HepG2 (cell line): ENCODE results near the gene POGLUT2. TPM values are rescaled to one million over a fixed set of nuclear protein-coding genes. Genes with fewer than 3 reads are reported as not detected.

Experiments
- AKAP8 ChIP-seq: sonication (generic); formaldehyde crosslinking; IDR thresholded peaks from 2 replicates; pipeline ENCODE4 v1.5.1; 2020; ENCODE audit warnings: mild to moderate bottlenecking, missing genetic modification reagents
- BRD4 ChIP-seq: sonication (generic); formaldehyde crosslinking; IDR thresholded peaks from 2 replicates; pipeline ENCODE4 v1.4.0; 2020; ENCODE audit warnings: missing genetic modification reagents
- HOXA9 ChIP-seq: sonication (generic); formaldehyde crosslinking; IDR thresholded peaks from 2 replicates; pipeline ENCODE4 v1.8.1; 2022; ENCODE audit warnings: missing genetic modification reagents, mild to moderate bottlenecking, moderate library complexity, borderline replicate concordance
- ISX ChIP-seq: sonication (generic); formaldehyde crosslinking; conservative IDR thresholded peaks from 2 replicates; pipeline ENCODE4 v1.5.0; 2020; ENCODE audit warnings: missing genetic modification reagents
- KMT2A ChIP-seq: sonication (generic); formaldehyde crosslinking; IDR thresholded peaks from 2 replicates; pipeline ENCODE4 v1.4.0; 2020; ENCODE audit warnings: missing genetic modification reagents
- MEIS2 ChIP-seq: sonication (generic); formaldehyde crosslinking; IDR thresholded peaks from 2 replicates; pipeline ENCODE4 v1.9.0; 2021; ENCODE audit warnings: mild to moderate bottlenecking, missing genetic modification reagents
- MTA3 ChIP-seq: sonication (generic); formaldehyde crosslinking; IDR thresholded peaks from 2 replicates; pipeline ENCODE4 v1.4.0; 2020; ENCODE audit warnings: missing genetic modification reagents
- MTF1 ChIP-seq: sonication (generic); formaldehyde crosslinking; IDR thresholded peaks from 2 replicates; pipeline ENCODE4 v1.5.0; 2020; ENCODE audit warnings: missing genetic modification reagents
- POLR2A ChIP-seq, 2 experiments: IDR thresholded peaks; 2 replicates each; pipeline ENCODE4 v1.6.1; 2011; ENCODE audit warnings: low read depth in 2 of 2, low read length in 2 of 2, mild to moderate bottlenecking in 1 of 2, moderate library complexity in 1 of 2; ENCODE audit not compliant: insufficient read depth in 1 of 2
- SRY ChIP-seq: sonication (generic); formaldehyde crosslinking; IDR thresholded peaks from 2 replicates; pipeline ENCODE4 v1.8.0; 2022; ENCODE audit warnings: mild to moderate bottlenecking, missing genetic modification reagents
- ZBTB3 ChIP-seq: sonication (generic); formaldehyde crosslinking; IDR thresholded peaks from 2 replicates; pipeline ENCODE4 v1.4.0; 2020; ENCODE audit warnings: low read depth, mild to moderate bottlenecking, moderate library complexity, missing genetic modification reagents, borderline replicate concordance
- ZMAT3 ChIP-seq: sonication (generic); formaldehyde crosslinking; conservative IDR thresholded peaks from 2 replicates; pipeline ENCODE4 v1.7.0; 2021; ENCODE audit warnings: missing genetic modification reagents
- ZNF605 ChIP-seq: sonication (generic); formaldehyde crosslinking; IDR thresholded peaks from 2 replicates; pipeline ENCODE4 v1.8.0; 2022; ENCODE audit warnings: mild to moderate bottlenecking, missing genetic modification reagents
- ZNF761 ChIP-seq: sonication (generic); formaldehyde crosslinking; conservative IDR thresholded peaks from 2 replicates; pipeline ENCODE4 v1.4.0; 2020; ENCODE audit warnings: mild to moderate bottlenecking, missing genetic modification reagents
- ZSCAN12 ChIP-seq: sonication (generic); formaldehyde crosslinking; IDR thresholded peaks from 2 replicates; pipeline ENCODE4 v1.9.0; 2021; ENCODE audit warnings: mild to moderate bottlenecking, missing genetic modification reagents
- polyA plus RNA-seq, 8 experiments: library from polyadenylated mRNA; depleted of rRNA in 3 of 8; stranded (reverse) in 7 of 8; unstranded in 1 of 8; fragments of >200 nt; fragmentation: Illumina TruSeq in 4 of 8; extraction: Trizol in 4 of 8; gene quantifications; 2 replicates each; pipeline versions ENCODE4 v1.2.1 to v1.2.3, GENCODE V29; 2011 to 2016; ENCODE audit warnings: low read depth in 4 of 8, missing spikeins in 1 of 8, mixed read lengths in 1 of 8; ENCODE audit not compliant: insufficient read depth in 1 of 8
- total RNA-seq, 5 experiments: library from RNA; depleted of rRNA; stranded (reverse); fragments of >200 nt; fragmentation: Illumina TruSeq; extraction: Trizol; gene quantifications; 2 replicates each; pipeline ENCODE4 v1.2.3, GENCODE V29; 2016; ENCODE audit warnings: low read depth in 1 of 5
- TF ChIP-seq, protein P1 (sequence below): sonication (generic); formaldehyde crosslinking; IDR thresholded peaks from 2 replicates; pipeline ENCODE4 v1.5.1; 2020; ENCODE audit warnings: missing genetic modification reagents, mild to moderate bottlenecking, borderline replicate concordance
- TF ChIP-seq, protein P2 (sequence below): IDR thresholded peaks from 2 replicates; pipeline ENCODE4 v1.6.1; 2016; ENCODE audit warnings: low read depth
- TF ChIP-seq, protein P3 (sequence below): IDR thresholded peaks from 2 replicates; pipeline ENCODE4 v1.6.1; 2016; ENCODE audit warnings: missing compliant biosample characterization, missing genetic modification reagents, borderline replicate concordance
- TF ChIP-seq, protein P4 (sequence below): sonication (generic); formaldehyde crosslinking; IDR thresholded peaks from 2 replicates; pipeline ENCODE4 v1.4.0; 2020; ENCODE audit warnings: missing genetic modification reagents

Gene POGLUT2
- total and polyA plus RNA-seq, 2 of the 13 experiments (the other 11 are each of a cell fraction or from before 2014, with no cell fraction given) = 18.0 to 26.1 TPM

DNA sequence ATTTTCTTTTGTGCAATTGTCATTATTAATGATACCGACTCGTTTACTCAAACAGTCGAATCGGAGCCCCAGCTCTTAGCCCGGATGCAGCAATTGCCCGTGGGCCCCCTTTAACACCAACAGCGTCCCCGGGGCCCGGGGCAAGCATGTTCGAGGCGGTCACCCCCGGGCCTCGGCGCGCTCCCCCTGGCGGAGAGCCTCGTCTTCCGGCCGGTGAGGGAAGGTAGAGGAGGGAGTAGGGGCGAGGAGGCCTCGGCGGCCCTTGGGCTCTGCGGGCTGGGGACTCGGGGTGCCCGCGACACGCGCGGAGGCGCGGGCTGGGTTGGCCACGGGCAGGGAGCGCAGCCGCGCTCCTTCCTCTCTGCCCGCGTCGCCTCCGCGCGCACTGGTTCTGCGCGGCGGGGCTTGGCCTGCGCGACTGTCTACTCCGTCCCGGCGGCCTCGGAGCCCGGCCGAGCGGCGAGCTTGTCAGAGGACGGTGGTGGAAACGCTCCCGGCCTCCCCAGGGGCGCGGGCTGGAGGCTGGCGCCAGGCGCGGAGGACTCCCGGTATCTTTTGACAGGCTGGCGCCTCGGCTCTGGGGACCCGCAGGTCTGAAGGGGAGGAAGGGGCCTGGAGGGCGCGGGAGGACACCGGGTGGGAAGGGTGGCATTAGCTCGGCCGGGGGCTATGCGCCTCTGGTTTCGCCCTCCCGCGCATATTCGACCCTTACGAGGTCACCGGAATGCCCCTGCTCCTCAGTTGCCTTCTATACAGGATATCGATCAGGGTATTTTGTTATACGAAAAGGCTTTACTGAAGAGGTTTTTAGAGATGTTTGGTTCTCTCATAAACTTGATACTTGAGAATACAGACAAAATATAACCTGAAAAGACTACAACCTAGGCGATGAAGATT is 1.6 kb upstream of the POGLUT2 start (continued):
- TF ChIP-seq, protein P1, sequence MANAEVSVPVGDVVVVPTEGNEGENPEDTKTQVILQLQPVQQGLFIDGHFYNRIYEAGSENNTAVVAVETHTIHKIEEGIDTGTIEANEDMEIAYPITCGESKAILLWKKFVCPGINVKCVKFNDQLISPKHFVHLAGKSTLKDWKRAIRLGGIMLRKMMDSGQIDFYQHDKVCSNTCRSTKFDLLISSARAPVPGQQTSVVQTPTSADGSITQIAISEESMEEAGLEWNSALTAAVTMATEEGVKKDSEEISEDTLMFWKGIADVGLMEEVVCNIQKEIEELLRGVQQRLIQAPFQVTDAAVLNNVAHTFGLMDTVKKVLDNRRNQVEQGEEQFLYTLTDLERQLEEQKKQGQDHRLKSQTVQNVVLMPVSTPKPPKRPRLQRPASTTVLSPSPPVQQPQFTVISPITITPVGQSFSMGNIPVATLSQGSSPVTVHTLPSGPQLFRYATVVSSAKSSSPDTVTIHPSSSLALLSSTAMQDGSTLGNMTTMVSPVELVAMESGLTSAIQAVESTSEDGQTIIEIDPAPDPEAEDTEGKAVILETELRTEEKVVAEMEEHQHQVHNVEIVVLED (CRISPR knock-in tag) = 0 out of 2 replicates have a peak, but pooled peaks have one; percentile 57
- TF ChIP-seq MEIS2 (peak; percentile 74), ZMAT3 (CRISPR knock-in tag) (0 out of 2 replicates have a peak, but pooled peaks have one; percentile 61), ZSCAN12 (CRISPR knock-in tag) (0 out of 2 replicates have a peak, but pooled peaks have one; percentile 36), HOXA9 (peak; percentile 18; the same call in 1 of the 2 replicates), ZBTB3 (CRISPR knock-in tag) (0 out of 2 replicates have a peak, but pooled peaks have one; percentile 37), MTA3 (CRISPR knock-in tag) (no peak), ISX (no peak), AKAP8 (CRISPR knock-in tag) (no peak), ZNF761 (CRISPR knock-in tag) (0 out of 2 replicates have a peak, but pooled peaks have one; percentile 41), KMT2A (CRISPR knock-in tag) (peak; percentile 88), MTF1 (0 out of 2 replicates have a peak, but pooled peaks have one; percentile 19), BRD4 (CRISPR knock-in tag) (peak; percentile 73; the same call in 1 of the 2 replicates), ZNF605 (0 out of 2 replicates have a peak, but pooled peaks have one; percentile 44), POLR2A (IDR thresholded peaks at IDR 0.05; ENCODE audit: insufficient read depth in 1 of 2, low read depth in 2 of 2, low read length in 2 of 2) (peak; percentile 37 to 67; a peak in 2 of 4 replicates), SRY (CRISPR knock-in tag) (0 out of 2 replicates have a peak, but pooled peaks have one; percentile 51)
- TF ChIP-seq, protein P2, sequence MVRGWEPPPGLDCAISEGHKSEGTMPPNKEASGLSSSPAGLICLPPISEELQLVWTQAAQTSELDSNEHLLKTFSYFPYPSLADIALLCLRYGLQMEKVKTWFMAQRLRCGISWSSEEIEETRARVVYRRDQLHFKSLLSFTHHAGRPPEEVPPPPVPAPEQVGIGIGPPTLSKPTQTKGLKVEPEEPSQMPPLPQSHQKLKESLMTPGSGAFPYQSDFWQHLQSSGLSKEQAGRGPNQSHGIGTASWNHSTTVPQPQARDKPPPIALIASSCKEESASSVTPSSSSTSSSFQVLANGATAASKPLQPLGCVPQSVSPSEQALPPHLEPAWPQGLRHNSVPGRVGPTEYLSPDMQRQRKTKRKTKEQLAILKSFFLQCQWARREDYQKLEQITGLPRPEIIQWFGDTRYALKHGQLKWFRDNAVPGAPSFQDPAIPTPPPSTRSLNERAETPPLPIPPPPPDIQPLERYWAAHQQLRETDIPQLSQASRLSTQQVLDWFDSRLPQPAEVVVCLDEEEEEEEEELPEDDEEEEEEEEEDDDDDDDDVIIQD = no peak
- TF ChIP-seq, protein P3, sequence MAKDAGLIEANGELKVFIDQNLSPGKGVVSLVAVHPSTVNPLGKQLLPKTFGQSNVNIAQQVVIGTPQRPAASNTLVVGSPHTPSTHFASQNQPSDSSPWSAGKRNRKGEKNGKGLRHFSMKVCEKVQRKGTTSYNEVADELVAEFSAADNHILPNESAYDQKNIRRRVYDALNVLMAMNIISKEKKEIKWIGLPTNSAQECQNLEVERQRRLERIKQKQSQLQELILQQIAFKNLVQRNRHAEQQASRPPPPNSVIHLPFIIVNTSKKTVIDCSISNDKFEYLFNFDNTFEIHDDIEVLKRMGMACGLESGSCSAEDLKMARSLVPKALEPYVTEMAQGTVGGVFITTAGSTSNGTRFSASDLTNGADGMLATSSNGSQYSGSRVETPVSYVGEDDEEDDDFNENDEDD (CRISPR knock-in tag) = peak; percentile 41; the same call in 1 of the 2 replicates
- TF ChIP-seq, protein P4, sequence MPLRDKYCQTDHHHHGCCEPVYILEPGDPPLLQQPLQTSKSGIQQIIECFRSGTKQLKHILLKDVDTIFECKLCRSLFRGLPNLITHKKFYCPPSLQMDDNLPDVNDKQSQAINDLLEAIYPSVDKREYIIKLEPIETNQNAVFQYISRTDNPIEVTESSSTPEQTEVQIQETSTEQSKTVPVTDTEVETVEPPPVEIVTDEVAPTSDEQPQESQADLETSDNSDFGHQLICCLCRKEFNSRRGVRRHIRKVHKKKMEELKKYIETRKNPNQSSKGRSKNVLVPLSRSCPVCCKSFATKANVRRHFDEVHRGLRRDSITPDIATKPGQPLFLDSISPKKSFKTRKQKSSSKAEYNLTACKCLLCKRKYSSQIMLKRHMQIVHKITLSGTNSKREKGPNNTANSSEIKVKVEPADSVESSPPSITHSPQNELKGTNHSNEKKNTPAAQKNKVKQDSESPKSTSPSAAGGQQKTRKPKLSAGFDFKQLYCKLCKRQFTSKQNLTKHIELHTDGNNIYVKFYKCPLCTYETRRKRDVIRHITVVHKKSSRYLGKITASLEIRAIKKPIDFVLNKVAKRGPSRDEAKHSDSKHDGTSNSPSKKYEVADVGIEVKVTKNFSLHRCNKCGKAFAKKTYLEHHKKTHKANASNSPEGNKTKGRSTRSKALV (CRISPR knock-in tag) = peak; percentile 91
